HepG2 (cell line): ENCODE data around the gene CENPP. TPM values are rescaled to one million over a fixed set of nuclear protein-coding genes. Genes with fewer than 3 reads are reported as not detected.
A peak's percentile ranks its signal among the peaks of the same experiment; 100 is the strongest.

ENCODE experiments used
- CREBL2 ChIP-seq: sonication (generic); formaldehyde crosslinking; IDR thresholded peaks from 2 replicates; pipeline ENCODE4 v1.8.1; 2023; ENCODE audit warnings: missing genetic modification reagents, mild to moderate bottlenecking, borderline replicate concordance
- ELF1 ChIP-seq: sonication (generic); formaldehyde crosslinking; IDR thresholded peaks from 2 replicates; pipeline ENCODE4 v1.4.0; 2020; ENCODE audit warnings: missing genetic modification reagents
- HDAC2 ChIP-seq: sonication (generic); formaldehyde crosslinking; IDR thresholded peaks from 2 replicates; pipeline ENCODE4 v1.4.0; 2020; ENCODE audit warnings: missing genetic modification reagents
- ISX ChIP-seq: sonication (generic); formaldehyde crosslinking; conservative IDR thresholded peaks from 2 replicates; pipeline ENCODE4 v1.5.0; 2020; ENCODE audit warnings: missing genetic modification reagents
- KLF9 ChIP-seq: IDR thresholded peaks from 2 replicates; pipeline ENCODE4 v1.6.1; 2016; ENCODE audit warnings: low read depth
- PLRG1 ChIP-seq: fragments of 450-650 bp; conservative IDR thresholded peaks from 2 replicates; pipeline ENCODE4 v1.6.1; 2016
- RFX1 ChIP-seq: fragments of 450-650 bp; IDR thresholded peaks from 2 replicates; pipeline ENCODE4 v1.6.1; 2017
- SIX4 ChIP-seq: sonication (generic); formaldehyde crosslinking; IDR thresholded peaks from 2 replicates; pipeline ENCODE4 v1.4.0; 2020; ENCODE audit warnings: missing genetic modification reagents
- SMYD3 ChIP-seq: sonication (generic); formaldehyde crosslinking; IDR thresholded peaks from 2 replicates; pipeline ENCODE4 v1.8.1; 2023; ENCODE audit warnings: mild to moderate bottlenecking, missing genetic modification reagents
- STAT5B ChIP-seq: sonication (generic); formaldehyde crosslinking; IDR thresholded peaks from 2 replicates; pipeline ENCODE4 v1.4.0; 2020; ENCODE audit warnings: missing genetic modification reagents
- TBX2 ChIP-seq: sonication (generic); formaldehyde crosslinking; IDR thresholded peaks from 2 replicates; pipeline ENCODE4 v1.5.0; 2020; ENCODE audit warnings: missing genetic modification reagents, mild to moderate bottlenecking, borderline replicate concordance
- TCF7L2 ChIP-seq: IDR thresholded peaks from 2 replicates; pipeline ENCODE4 v1.6.1; 2011; ENCODE audit warnings: mild to moderate bottlenecking, low read depth, low read length, moderate library complexity
- TGIF2 ChIP-seq: IDR thresholded peaks from 2 replicates; pipeline ENCODE4 v1.6.1; 2016; ENCODE audit warnings: control low read depth, missing compliant biosample characterization
- YEATS2 ChIP-seq: sonication (generic); formaldehyde crosslinking; IDR thresholded peaks from 2 replicates; pipeline ENCODE4 v1.4.0; 2020; ENCODE audit warnings: missing genetic modification reagents, borderline replicate concordance
- ZMYM2 ChIP-seq: sonication (generic); formaldehyde crosslinking; IDR thresholded peaks from 2 replicates; pipeline ENCODE4 v1.8.0; 2022; ENCODE audit warnings: mild to moderate bottlenecking, missing genetic modification reagents
- ZNF101 ChIP-seq: sonication (generic); formaldehyde crosslinking; IDR thresholded peaks from 2 replicates; pipeline ENCODE4 v1.4.0; 2020; ENCODE audit warnings: mild to moderate bottlenecking, low read depth, missing genetic modification reagents, borderline replicate concordance
- ZNF326 ChIP-seq: sonication (generic); formaldehyde crosslinking; IDR thresholded peaks from 2 replicates; pipeline ENCODE4 v1.4.0; 2020; ENCODE audit warnings: missing genetic modification reagents, borderline replicate concordance
- ZNF383 ChIP-seq: sonication (generic); formaldehyde crosslinking; IDR thresholded peaks from 2 replicates; pipeline ENCODE4 v1.4.0; 2020; ENCODE audit warnings: missing genetic modification reagents, mild to moderate bottlenecking, borderline replicate concordance
- ZNF574 ChIP-seq: sonication (generic); formaldehyde crosslinking; IDR thresholded peaks from 2 replicates; pipeline ENCODE4 v1.4.0; 2020; ENCODE audit warnings: missing genetic modification reagents
- ZNF614 ChIP-seq: IDR thresholded peaks from 2 replicates; pipeline ENCODE4 v1.6.1; 2018; ENCODE audit warnings: missing biosample characterization, missing genetic modification reagents, inconsistent platforms, borderline replicate concordance
- ZNF709 ChIP-seq: sonication (generic); formaldehyde crosslinking; IDR thresholded peaks from 2 replicates; pipeline ENCODE4 v1.5.0; 2020; ENCODE audit warnings: mild to moderate bottlenecking, missing genetic modification reagents
- ZNF737 ChIP-seq: sonication (generic); formaldehyde crosslinking; IDR thresholded peaks from 2 replicates; pipeline ENCODE4 v1.5.0; 2020; ENCODE audit warnings: missing genetic modification reagents, mild to moderate bottlenecking, borderline replicate concordance
- ZNF749 ChIP-seq: sonication (generic); formaldehyde crosslinking; IDR thresholded peaks from 2 replicates; pipeline ENCODE4 v1.8.0; 2022; ENCODE audit warnings: mild to moderate bottlenecking, missing genetic modification reagents, moderate library complexity, borderline replicate concordance
- polyA plus RNA-seq, 8 experiments: library from polyadenylated mRNA; depleted of rRNA in 3 of 8; stranded (reverse) in 7 of 8; unstranded in 1 of 8; fragments of >200 nt; fragmentation: Illumina TruSeq in 4 of 8; extraction: Trizol in 4 of 8; gene quantifications; 2 replicates each; pipeline versions ENCODE4 v1.2.1 to v1.2.3, GENCODE V29; 2011 to 2016; ENCODE audit warnings: low read depth in 4 of 8, missing spikeins in 1 of 8, mixed read lengths in 1 of 8; ENCODE audit not compliant: insufficient read depth in 1 of 8
- total RNA-seq, 5 experiments: library from RNA; depleted of rRNA; stranded (reverse); fragments of >200 nt; fragmentation: Illumina TruSeq; extraction: Trizol; gene quantifications; 2 replicates each; pipeline ENCODE4 v1.2.3, GENCODE V29; 2016; ENCODE audit warnings: low read depth in 1 of 5
- TF ChIP-seq, protein P1 (sequence below): sonication (generic); formaldehyde crosslinking; IDR thresholded peaks from 2 replicates; pipeline ENCODE4 v1.5.1; 2020; ENCODE audit warnings: missing genetic modification reagents, mild to moderate bottlenecking, borderline replicate concordance
- TF ChIP-seq, protein P2 (sequence below): sonication (generic); formaldehyde crosslinking; IDR thresholded peaks from 2 replicates; pipeline ENCODE4 v1.4.0; 2020; ENCODE audit warnings: missing genetic modification reagents

The CENPP gene
- total and polyA plus RNA-seq, 2 of the 13 experiments (the other 11 are each of a cell fraction or from before 2014, with no cell fraction given), result 2.0 to 11.4 TPM

GRCh38 chr9:92325269-92325990 lies at the start of gene CENPP, which contains the start of gene NOL8 (continued):
- TF ChIP-seq, protein P1, sequence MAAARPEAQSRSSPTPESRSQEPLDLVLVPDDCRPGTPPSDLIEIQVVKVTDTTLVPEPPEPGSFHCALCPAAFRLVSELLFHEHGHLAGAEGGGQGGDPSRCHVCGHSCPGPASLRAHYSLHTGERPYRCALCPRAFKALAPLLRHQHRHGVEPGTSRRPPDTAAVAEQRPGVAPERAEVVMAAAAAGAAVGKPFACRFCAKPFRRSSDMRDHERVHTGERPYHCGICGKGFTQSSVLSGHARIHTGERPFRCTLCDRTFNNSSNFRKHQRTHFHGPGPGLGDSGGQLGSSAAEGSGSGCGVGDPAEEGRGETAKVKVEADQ (CRISPR knock-in tag), result no peak
- peak; percentile 85; the same call in 1 of the 2 replicates for TF ChIP-seq ZNF749
- TF ChIP-seq SMYD3 (CRISPR knock-in tag), result peak; percentile 7; the same call in 1 of the 2 replicates
- TF ChIP-seq YEATS2 (CRISPR knock-in tag), result peak; percentile 92
- 0 out of 2 replicates have a peak, but pooled peaks have one; percentile 15 for TF ChIP-seq CREBL2 (CRISPR knock-in tag)
- TF ChIP-seq ZNF709 (CRISPR knock-in tag), result 0 out of 2 replicates have a peak, but pooled peaks have one; percentile 51
- no peak for TF ChIP-seq ZNF326 (CRISPR knock-in tag)
- peak; percentile 42 for TF ChIP-seq TBX2
- TF ChIP-seq STAT5B (CRISPR knock-in tag), result 0 out of 2 replicates have a peak, but pooled peaks have one; percentile 79
- no peak for TF ChIP-seq RFX1
- peak; percentile 57 for TF ChIP-seq HDAC2 (CRISPR knock-in tag)
- TF ChIP-seq ZNF101 (CRISPR knock-in tag), result no peak
- TF ChIP-seq PLRG1, result no peak
- TF ChIP-seq SIX4 (CRISPR knock-in tag), result no peak; the same call in none of the 2 replicates
- peak; percentile 100 for TF ChIP-seq TGIF2 (CRISPR knock-in tag)
- TF ChIP-seq KLF9 (CRISPR knock-in tag), result no peak
- peak; percentile 90 for TF ChIP-seq ELF1 (CRISPR knock-in tag)
- peak; percentile 72 for TF ChIP-seq ZNF574 (CRISPR knock-in tag)
- TF ChIP-seq ZNF614 (CRISPR knock-in tag), result peak; percentile 37; the same call in 1 of the 2 replicates
- TF ChIP-seq TCF7L2, result no peak
- peak; percentile 56; the same call in 1 of the 2 replicates for TF ChIP-seq ZMYM2
- no peak for TF ChIP-seq ZNF737 (CRISPR knock-in tag)
- TF ChIP-seq ISX (CRISPR knock-in tag), result no peak
- TF ChIP-seq, protein P2, sequence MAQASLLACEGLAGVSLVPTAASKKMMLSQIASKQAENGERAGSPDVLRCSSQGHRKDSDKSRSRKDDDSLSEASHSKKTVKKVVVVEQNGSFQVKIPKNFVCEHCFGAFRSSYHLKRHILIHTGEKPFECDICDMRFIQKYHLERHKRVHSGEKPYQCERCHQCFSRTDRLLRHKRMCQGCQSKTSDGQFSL (CRISPR knock-in tag), result 0 out of 2 replicates have a peak, but pooled peaks have one; percentile 38
- no peak for TF ChIP-seq ZNF383 (CRISPR knock-in tag)
